Ishikawa (cell line): ENCODE data around the gene ZNF367.

ENCODE experiments used
- CEBPB ChIP-seq: IDR thresholded peaks from 2 replicates; pipeline ENCODE4 v1.6.1; 2012
- CREB1 ChIP-seq: IDR thresholded peaks from 2 replicates; pipeline ENCODE4 v1.6.1; 2012; ENCODE audit warnings: low read depth
- EGR1 ChIP-seq: IDR thresholded peaks from 2 replicates; pipeline ENCODE4 v1.6.1; 2012
- EP300 ChIP-seq: IDR thresholded peaks from 2 replicates; pipeline ENCODE4 v1.6.1; 2012; ENCODE audit warnings: borderline replicate concordance
- RAD21 ChIP-seq: IDR thresholded peaks from 2 replicates; pipeline ENCODE4 v1.6.1; 2012; ENCODE audit warnings: low read depth
- TAF1 ChIP-seq: IDR thresholded peaks from 2 replicates; pipeline ENCODE4 v1.6.1; 2012; ENCODE audit warnings: low read depth, mild to moderate bottlenecking
- TEAD4 ChIP-seq: IDR thresholded peaks from 2 replicates; pipeline ENCODE4 v1.6.1; 2012
- TF ChIP-seq, protein P1 (sequence below): IDR thresholded peaks from 2 replicates; pipeline ENCODE4 v1.6.1; 2012; ENCODE audit warnings: low read depth, mild to moderate bottlenecking
- TF ChIP-seq, protein P2 (sequence below): IDR thresholded peaks from 2 replicates; pipeline ENCODE4 v1.6.1; 2012

DNA sequence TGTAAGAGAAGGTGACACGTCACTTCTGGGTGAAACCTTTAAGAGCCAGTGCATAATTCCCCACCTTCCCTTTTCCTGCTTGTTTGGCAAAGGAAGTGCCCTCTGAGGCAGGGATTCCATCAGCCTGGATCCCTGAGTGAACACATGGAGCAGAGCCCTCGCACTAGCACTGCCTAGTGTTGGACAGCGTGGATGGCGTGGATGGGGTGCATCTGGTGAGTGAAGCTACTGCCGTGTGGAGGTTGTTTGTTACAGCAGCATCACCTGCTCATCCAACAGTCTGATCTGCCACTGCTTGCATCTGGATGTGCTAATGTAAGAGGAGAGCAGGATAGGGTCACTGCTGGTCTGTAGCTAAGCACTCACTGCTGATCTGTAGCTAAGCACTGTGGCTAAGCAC is 69.9 kb downstream of the ZNF367 start:
- no peak for TF ChIP-seq EGR1
- TF ChIP-seq EP300 = no peak
- TF ChIP-seq TAF1 = no peak
- TF ChIP-seq, protein P1, sequence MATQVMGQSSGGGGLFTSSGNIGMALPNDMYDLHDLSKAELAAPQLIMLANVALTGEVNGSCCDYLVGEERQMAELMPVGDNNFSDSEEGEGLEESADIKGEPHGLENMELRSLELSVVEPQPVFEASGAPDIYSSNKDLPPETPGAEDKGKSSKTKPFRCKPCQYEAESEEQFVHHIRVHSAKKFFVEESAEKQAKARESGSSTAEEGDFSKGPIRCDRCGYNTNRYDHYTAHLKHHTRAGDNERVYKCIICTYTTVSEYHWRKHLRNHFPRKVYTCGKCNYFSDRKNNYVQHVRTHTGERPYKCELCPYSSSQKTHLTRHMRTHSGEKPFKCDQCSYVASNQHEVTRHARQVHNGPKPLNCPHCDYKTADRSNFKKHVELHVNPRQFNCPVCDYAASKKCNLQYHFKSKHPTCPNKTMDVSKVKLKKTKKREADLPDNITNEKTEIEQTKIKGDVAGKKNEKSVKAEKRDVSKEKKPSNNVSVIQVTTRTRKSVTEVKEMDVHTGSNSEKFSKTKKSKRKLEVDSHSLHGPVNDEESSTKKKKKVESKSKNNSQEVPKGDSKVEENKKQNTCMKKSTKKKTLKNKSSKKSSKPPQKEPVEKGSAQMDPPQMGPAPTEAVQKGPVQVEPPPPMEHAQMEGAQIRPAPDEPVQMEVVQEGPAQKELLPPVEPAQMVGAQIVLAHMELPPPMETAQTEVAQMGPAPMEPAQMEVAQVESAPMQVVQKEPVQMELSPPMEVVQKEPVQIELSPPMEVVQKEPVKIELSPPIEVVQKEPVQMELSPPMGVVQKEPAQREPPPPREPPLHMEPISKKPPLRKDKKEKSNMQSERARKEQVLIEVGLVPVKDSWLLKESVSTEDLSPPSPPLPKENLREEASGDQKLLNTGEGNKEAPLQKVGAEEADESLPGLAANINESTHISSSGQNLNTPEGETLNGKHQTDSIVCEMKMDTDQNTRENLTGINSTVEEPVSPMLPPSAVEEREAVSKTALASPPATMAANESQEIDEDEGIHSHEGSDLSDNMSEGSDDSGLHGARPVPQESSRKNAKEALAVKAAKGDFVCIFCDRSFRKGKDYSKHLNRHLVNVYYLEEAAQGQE = no peak
- no peak for TF ChIP-seq CEBPB
- no peak for TF ChIP-seq CREB1
- TF ChIP-seq, protein P2, sequence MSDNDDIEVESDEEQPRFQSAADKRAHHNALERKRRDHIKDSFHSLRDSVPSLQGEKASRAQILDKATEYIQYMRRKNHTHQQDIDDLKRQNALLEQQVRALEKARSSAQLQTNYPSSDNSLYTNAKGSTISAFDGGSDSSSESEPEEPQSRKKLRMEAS = no peak
- TF ChIP-seq RAD21 = no peak
- no peak for TF ChIP-seq TEAD4
